ENCODE measurements around the gene IGF2R. TPM values are rescaled to one million over a fixed set of nuclear protein-coding genes. Genes with fewer than 3 reads are reported as not detected.

The IGF2R gene
- total RNA-seq, 3 donors from 2014 or later, result 60.4 to 112 (median 81.0) TPM

DNA sequence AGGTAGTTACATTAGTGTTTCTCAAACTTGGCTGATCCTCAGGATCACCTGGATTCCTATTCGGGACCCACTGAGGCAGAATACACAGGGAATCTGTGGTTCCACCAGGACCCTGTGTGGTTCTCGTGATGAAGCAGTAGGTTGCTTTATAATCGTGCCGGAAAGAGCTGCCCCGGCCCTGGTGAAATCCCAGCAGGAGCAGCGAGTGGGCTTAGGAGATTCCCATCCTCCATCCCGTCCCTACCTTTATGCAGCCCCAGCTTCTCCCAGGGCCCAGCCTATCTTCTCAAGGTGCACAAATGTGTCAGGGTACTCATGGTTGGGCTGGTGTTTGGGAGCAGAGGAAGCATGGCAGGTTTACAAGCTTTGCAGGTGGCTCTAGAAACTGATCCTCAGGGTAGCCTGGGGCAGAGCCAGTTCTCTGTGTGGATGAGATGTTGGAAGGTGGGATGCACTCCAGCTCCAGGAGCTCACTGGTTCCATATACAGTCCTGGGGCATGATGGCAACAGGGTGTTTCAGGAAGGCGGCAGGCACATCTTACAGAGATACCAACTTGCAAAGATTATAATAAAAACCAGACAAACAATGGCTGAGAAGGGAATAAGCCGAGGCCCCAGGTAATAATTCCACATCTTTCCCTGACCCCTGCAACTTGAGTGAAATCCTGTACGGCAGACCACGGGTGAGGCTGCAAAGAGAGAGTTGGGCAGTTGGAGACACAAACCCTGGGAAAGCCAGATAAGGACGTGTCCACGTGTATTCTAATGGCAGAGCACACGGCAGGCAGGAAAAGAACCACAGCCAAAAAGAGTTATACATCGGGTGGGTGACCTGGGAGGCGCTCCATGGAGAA is 158.6 kb downstream of the IGF2R start:
- H3K4me3 ChIP-seq, result no peak overlapping the region
- TF ChIP-seq POLR2AphosphoS5 (IDR thresholded peaks at IDR 0.05) (no peak), POLR2A (IDR thresholded peaks at IDR 0.05) (no peak)
- TF ChIP-seq, protein P1, sequence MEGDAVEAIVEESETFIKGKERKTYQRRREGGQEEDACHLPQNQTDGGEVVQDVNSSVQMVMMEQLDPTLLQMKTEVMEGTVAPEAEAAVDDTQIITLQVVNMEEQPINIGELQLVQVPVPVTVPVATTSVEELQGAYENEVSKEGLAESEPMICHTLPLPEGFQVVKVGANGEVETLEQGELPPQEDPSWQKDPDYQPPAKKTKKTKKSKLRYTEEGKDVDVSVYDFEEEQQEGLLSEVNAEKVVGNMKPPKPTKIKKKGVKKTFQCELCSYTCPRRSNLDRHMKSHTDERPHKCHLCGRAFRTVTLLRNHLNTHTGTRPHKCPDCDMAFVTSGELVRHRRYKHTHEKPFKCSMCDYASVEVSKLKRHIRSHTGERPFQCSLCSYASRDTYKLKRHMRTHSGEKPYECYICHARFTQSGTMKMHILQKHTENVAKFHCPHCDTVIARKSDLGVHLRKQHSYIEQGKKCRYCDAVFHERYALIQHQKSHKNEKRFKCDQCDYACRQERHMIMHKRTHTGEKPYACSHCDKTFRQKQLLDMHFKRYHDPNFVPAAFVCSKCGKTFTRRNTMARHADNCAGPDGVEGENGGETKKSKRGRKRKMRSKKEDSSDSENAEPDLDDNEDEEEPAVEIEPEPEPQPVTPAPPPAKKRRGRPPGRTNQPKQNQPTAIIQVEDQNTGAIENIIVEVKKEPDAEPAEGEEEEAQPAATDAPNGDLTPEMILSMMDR (IDR thresholded peaks at IDR 0.05), result no peak
- H3K4me1 ChIP-seq, result no peaks in the 10 kb centered on the region
- H3K27ac ChIP-seq, result no peak overlapping the region
- H3K27me3 ChIP-seq, result no peaks in the 10 kb centered on the region
- no peak for DNase-seq (ENCODE audit: low spot score in 2 of 2)
- no peaks in the 10 kb centered on the region for H3K9me3 ChIP-seq
- intact Hi-C loops (cut with DNase I; ENCODE audit: low total_unique reads), result no loop called here
- H3K36me3 ChIP-seq, result no peaks in the 10 kb centered on the region

DNA sequence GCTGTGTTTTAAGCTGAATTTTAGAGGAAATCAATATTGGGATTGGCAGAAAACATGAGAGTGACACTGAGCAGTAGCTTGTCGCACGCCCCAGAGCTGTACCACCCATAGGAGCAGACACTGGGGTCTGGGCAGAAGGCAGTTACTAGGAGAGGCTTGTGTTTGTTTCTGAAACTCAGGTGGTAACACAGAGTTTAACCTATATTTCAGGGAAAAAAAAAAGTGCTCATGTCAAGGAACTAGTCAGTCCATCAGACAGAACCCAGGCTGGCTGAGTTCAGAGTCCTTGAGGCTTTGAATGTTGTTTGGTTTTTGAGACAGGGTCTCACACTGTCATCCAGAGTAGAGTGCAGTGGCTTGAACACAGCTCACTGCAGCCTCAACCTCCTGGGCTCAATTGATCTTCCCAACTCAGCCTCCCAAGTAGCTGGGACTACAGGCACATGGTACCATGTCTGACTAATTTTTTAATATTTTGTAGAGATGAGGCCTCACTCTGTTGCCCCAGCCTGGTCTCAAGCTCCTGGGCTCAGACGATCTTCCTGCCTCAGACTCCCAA is 159.3 kb downstream of the IGF2R start:
- Histone ChIP-seq H3K27me3 (no peaks in the 10 kb centered on the region), H3K27ac (no peak overlapping the region), H3K4me3 (no peak overlapping the region), H3K36me3 (no peaks in the 10 kb centered on the region), H3K4me1 (no peaks in the 10 kb centered on the region), H3K9me3 (no peaks in the 10 kb centered on the region)
- no peak for DNase-seq (ENCODE audit: low spot score in 2 of 2)
- TF ChIP-seq POLR2AphosphoS5 (IDR thresholded peaks at IDR 0.05), result no peak
- TF ChIP-seq, protein P1 (IDR thresholded peaks at IDR 0.05), result no peak
- TF ChIP-seq POLR2A (IDR thresholded peaks at IDR 0.05), result no peak
- intact Hi-C loops (cut with DNase I; ENCODE audit: low total_unique reads), result no loop called here

DNA sequence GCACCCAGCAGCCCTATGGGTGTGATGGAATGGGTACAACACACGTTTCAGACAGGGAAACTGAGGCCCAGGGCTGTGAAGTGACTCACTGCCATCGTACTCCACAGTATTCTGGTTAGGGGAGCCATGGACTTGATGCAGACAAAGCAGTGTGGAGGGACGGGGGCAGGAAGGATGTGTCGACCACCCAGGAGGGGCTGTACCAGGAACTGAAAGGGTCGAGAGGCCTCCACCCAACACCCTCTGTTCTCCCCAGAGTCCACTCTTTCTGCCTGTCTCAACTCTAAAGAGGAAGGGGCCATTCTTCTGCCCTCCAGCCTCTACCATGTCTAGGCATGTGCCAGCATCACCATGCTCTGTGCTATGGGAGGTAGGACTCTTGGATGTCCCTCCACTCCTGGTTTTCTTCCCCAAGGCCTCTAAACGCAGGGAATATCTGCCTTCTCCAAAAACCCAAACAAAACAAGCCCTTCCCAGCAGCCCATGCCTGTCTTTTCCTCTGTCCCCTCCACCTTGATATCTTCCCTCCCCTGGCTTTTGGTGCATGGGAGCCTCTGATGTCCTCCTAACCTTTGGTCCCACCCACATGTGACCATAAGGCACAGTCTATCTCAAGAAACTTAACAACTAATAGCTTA is 160.1 kb downstream of the IGF2R start:
- no peak overlapping the region for H3K27ac ChIP-seq
- no peaks in the 10 kb centered on the region for H3K27me3 ChIP-seq
- no peak for TF ChIP-seq POLR2A (IDR thresholded peaks at IDR 0.05)
- TF ChIP-seq POLR2AphosphoS5 (IDR thresholded peaks at IDR 0.05), result no peak
- TF ChIP-seq, protein P1 (IDR thresholded peaks at IDR 0.05), result no peak
- intact Hi-C loops (cut with DNase I; ENCODE audit: low total_unique reads), result no loop called here
- no peaks in the 10 kb centered on the region for H3K4me1 ChIP-seq
- no peak overlapping the region for H3K4me3 ChIP-seq
- no peaks in the 10 kb centered on the region for H3K36me3 ChIP-seq
- DNase-seq (ENCODE audit: low spot score in 2 of 2), result no peak
- H3K9me3 ChIP-seq, result no peaks in the 10 kb centered on the region

DNA sequence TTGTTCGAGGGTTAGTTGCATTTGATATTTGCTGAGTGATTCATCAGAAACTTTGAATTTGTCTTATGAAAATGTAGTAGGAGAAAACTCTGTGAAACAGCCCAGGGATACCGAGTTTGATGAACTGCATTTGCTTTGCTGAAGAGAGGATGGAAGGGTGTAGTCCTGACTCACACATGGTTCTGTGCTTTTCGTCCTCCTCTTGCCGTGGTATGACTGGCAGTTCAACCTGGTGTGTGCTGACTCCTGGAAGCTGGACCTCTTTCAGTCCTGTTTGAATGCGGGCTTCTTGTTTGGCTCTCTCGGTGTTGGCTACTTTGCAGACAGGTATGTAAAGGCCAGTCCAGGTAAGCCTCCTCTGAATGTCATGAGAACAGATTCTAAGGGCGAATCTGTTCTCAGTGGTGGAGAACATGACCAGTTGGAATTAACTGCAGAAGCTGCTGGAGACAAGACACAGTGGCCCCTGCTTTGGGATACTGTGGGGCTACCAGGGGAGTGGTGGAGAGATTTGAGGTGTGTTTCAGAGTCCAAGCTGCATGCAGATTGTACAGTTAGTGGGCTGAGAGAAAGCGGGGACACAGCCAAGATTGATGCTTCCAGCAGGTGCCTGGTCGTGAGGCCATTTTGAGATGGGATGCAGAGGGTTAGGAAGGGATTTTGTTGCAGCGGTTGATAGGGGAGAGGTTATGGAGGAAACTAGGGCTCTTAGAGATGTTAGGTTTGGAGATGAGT is 161.2 kb downstream of the IGF2R start:
- no peak overlapping the region for H3K4me3 ChIP-seq
- DNase-seq (ENCODE audit: low spot score in 2 of 2), result no peak
- TF ChIP-seq POLR2AphosphoS5 (IDR thresholded peaks at IDR 0.05) (no peak), POLR2A (IDR thresholded peaks at IDR 0.05) (no peak)
- TF ChIP-seq, protein P1 (IDR thresholded peaks at IDR 0.05), result no peak
- H3K9me3 ChIP-seq, result no peaks in the 10 kb centered on the region
- H3K36me3 ChIP-seq, result no peaks in the 10 kb centered on the region
- H3K27ac ChIP-seq, result no peak overlapping the region
- intact Hi-C loops (cut with DNase I; ENCODE audit: low total_unique reads), result no loop called here
- no peaks in the 10 kb centered on the region for H3K27me3 ChIP-seq
- no peaks in the 10 kb centered on the region for H3K4me1 ChIP-seq

Measured in breast epithelium (tissue), 4 donors.